GM23248 (cell line): Measurements from ENCODE around the gene ZNF331.

Experiments
- EZH2 ChIP-seq: fragments of 200-600 bp; sonication (generic); IDR thresholded peaks from 2 replicates; pipeline ENCODE4 v1.6.1; 2018; ENCODE audit warnings: antibody characterized with exemption, mild to moderate bottlenecking; ENCODE audit not compliant: insufficient read depth, poor library complexity, severe bottlenecking
- EZH2phosphoT487 ChIP-seq: fragments of 200-600 bp; sonication (generic); IDR thresholded peaks from 2 replicates; pipeline ENCODE4 v1.6.1; 2018; ENCODE audit warnings: antibody characterized with exemption, moderate library complexity, mild to moderate bottlenecking, low read depth; ENCODE audit not compliant: insufficient read depth

GRCh38 chr19:53520163-53520546 is 17.8 kb upstream of the ZNF331 start:
- TF ChIP-seq EZH2: no peak
- no peak for TF ChIP-seq EZH2phosphoT487
